Measurements from ENCODE around the gene TTC12. TPM values are rescaled to one million over a fixed set of nuclear protein-coding genes. Genes with fewer than 3 reads are reported as not detected.

Gene TTC12
- total RNA-seq, 1 donor: 21.4 TPM

GRCh38 chr11:113363406-113363805 is 49.0 kb downstream of the TTC12 start:
- Histone ChIP-seq H3K79me2 (ENCODE audit: insufficient read depth, low read length) (no peaks in the 10 kb centered on the region), H3K4me2 (ENCODE audit: insufficient read depth, low read length) (no peak overlapping the region), H3K27ac (ENCODE audit: low read depth, low read length) (no peak overlapping the region), H3K4me3 (ENCODE audit: insufficient read depth, low read length) (no peak overlapping the region), H4K20me1 (ENCODE audit: insufficient read depth, low read length) (no peaks in the 10 kb centered on the region), H3K27me3 (ENCODE audit: insufficient read depth, low read length) (no peaks in the 10 kb centered on the region), H3K36me3 (ENCODE audit: insufficient read depth, low read length) (peaks cover 5% of the 10 kb centered on the region), H3K4me1 (ENCODE audit: insufficient read depth, low read length) (no peaks in the 10 kb centered on the region), H3K9me3 (ENCODE audit: low read depth, low read length) (no peaks in the 10 kb centered on the region), H2AFZ (ENCODE audit: low read length) (no peak overlapping the region)
- DNase-seq (ENCODE audit: insufficient read length, low spot score, missing footprints): no peak
- TF ChIP-seq, protein P1, sequence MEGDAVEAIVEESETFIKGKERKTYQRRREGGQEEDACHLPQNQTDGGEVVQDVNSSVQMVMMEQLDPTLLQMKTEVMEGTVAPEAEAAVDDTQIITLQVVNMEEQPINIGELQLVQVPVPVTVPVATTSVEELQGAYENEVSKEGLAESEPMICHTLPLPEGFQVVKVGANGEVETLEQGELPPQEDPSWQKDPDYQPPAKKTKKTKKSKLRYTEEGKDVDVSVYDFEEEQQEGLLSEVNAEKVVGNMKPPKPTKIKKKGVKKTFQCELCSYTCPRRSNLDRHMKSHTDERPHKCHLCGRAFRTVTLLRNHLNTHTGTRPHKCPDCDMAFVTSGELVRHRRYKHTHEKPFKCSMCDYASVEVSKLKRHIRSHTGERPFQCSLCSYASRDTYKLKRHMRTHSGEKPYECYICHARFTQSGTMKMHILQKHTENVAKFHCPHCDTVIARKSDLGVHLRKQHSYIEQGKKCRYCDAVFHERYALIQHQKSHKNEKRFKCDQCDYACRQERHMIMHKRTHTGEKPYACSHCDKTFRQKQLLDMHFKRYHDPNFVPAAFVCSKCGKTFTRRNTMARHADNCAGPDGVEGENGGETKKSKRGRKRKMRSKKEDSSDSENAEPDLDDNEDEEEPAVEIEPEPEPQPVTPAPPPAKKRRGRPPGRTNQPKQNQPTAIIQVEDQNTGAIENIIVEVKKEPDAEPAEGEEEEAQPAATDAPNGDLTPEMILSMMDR (IDR thresholded peaks at IDR 0.05; ENCODE audit: extremely low read depth, low read depth, low read length): no peak

DNA sequence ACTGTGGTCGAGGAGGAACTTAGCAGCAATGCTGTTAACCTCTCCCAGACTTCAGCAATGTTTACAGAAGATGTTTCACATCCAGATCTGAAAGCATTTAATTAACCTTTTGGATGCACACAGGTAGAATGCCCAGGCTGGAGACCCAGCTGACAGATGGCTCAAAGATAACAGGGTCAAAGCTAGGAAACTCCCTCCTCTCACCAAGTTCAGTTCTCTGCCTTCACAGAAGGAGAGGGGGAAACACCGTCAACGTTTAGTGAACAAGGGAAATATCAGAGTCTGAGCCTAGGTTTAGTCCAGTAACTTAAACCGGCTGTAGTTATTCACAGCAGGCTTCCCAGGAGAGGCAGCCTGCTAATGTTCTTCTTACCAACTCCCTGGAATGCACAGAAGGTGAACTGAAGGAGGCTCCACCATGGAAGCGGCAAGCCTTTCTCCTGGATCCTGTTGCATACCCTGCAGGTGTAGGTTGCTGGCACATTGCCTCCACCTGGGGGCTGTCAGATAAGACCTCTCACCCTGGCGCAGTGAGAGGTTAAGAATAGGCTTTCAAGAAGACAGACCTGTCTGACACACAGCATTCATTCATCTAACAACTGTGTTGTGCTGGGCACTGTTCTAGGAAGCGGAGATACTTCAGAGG is 49.7 kb downstream of the TTC12 start:
- no peak overlapping the region for H3K4me2 ChIP-seq (ENCODE audit: insufficient read depth, low read length)
- no peak overlapping the region for H3K27ac ChIP-seq (ENCODE audit: low read depth, low read length)
- no peak overlapping the region for H2AFZ ChIP-seq (ENCODE audit: low read length)
- no peak overlapping the region for H3K4me3 ChIP-seq (ENCODE audit: insufficient read depth, low read length)
- H3K9me3 ChIP-seq (ENCODE audit: low read depth, low read length): no peaks in the 10 kb centered on the region
- no peaks in the 10 kb centered on the region for H4K20me1 ChIP-seq (ENCODE audit: insufficient read depth, low read length)
- no peak for DNase-seq (ENCODE audit: insufficient read length, low spot score, missing footprints)
- no peaks in the 10 kb centered on the region for H3K27me3 ChIP-seq (ENCODE audit: insufficient read depth, low read length)
- H3K4me1 ChIP-seq (ENCODE audit: insufficient read depth, low read length): no peaks in the 10 kb centered on the region
- no peaks in the 10 kb centered on the region for H3K79me2 ChIP-seq (ENCODE audit: insufficient read depth, low read length)
- H3K36me3 ChIP-seq (ENCODE audit: insufficient read depth, low read length): peaks cover 5% of the 10 kb centered on the region
- TF ChIP-seq, protein P1 (IDR thresholded peaks at IDR 0.05; ENCODE audit: extremely low read depth, low read depth, low read length): no peak

DNA sequence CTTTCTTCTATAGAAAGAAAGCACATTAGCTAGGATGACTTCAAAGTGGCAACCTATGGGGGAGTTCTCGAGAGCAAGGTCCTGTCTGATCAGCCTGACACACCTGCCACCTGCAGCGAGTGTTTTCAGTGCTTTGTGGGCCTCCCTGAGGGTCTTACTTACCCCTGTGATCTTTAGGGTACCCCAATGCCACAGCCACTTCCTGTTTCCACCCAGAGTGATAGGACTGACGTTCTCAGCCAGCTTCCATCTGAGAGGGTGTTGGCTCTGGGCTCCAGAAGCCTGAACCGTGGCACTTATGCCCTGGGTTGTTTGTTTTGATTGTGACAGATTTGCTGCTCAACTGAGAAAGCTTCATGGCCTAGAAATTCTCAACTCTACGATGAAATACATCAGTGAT is 51.5 kb downstream of the TTC12 start:
- no peak for DNase-seq (ENCODE audit: insufficient read length, low spot score, missing footprints)
- TF ChIP-seq, protein P1 (IDR thresholded peaks at IDR 0.05; ENCODE audit: extremely low read depth, low read depth, low read length): no peak

GRCh38 chr11:113369411-113369810 is 55.0 kb downstream of the TTC12 start:
- Histone ChIP-seq H3K27me3 (ENCODE audit: insufficient read depth, low read length) (no peaks in the 10 kb centered on the region), H3K4me1 (ENCODE audit: insufficient read depth, low read length) (no peaks in the 10 kb centered on the region), H3K27ac (ENCODE audit: low read depth, low read length) (no peak overlapping the region), H3K36me3 (ENCODE audit: insufficient read depth, low read length) (no peaks in the 10 kb centered on the region), H3K79me2 (ENCODE audit: insufficient read depth, low read length) (no peaks in the 10 kb centered on the region), H3K4me2 (ENCODE audit: insufficient read depth, low read length) (no peak overlapping the region), H4K20me1 (ENCODE audit: insufficient read depth, low read length) (no peaks in the 10 kb centered on the region), H3K4me3 (ENCODE audit: insufficient read depth, low read length) (no peak overlapping the region), H3K9me3 (ENCODE audit: low read depth, low read length) (no peaks in the 10 kb centered on the region), H2AFZ (ENCODE audit: low read length) (no peak overlapping the region)
- TF ChIP-seq, protein P1 (IDR thresholded peaks at IDR 0.05; ENCODE audit: extremely low read depth, low read depth, low read length): no peak
- DNase-seq (ENCODE audit: insufficient read length, low spot score, missing footprints): no peak

More for the DNA sequence above, 51.5 kb downstream of the TTC12 start:
- Histone ChIP-seq H3K4me3 (ENCODE audit: insufficient read depth, low read length) (no peak overlapping the region), H3K4me2 (ENCODE audit: insufficient read depth, low read length) (no peak overlapping the region), H3K79me2 (ENCODE audit: insufficient read depth, low read length) (no peaks in the 10 kb centered on the region), H3K27ac (ENCODE audit: low read depth, low read length) (no peak overlapping the region), H3K4me1 (ENCODE audit: insufficient read depth, low read length) (no peaks in the 10 kb centered on the region), H4K20me1 (ENCODE audit: insufficient read depth, low read length) (no peaks in the 10 kb centered on the region), H3K9me3 (ENCODE audit: low read depth, low read length) (no peaks in the 10 kb centered on the region), H2AFZ (ENCODE audit: low read length) (no peak overlapping the region), H3K27me3 (ENCODE audit: insufficient read depth, low read length) (no peaks in the 10 kb centered on the region), H3K36me3 (ENCODE audit: insufficient read depth, low read length) (peaks cover 5% of the 10 kb centered on the region)

Measured in osteoblast (primary cell).